K562 (cell line): ENCODE results near the gene MS4A18. TPM values are rescaled to one million over a fixed set of nuclear protein-coding genes. Genes with fewer than 3 reads are reported as not detected.
A peak's percentile ranks its signal among the peaks of the same experiment; 100 is the strongest.

Source experiments
- BHLHE40 ChIP-seq: IDR thresholded peaks from 2 replicates; pipeline ENCODE4 v1.6.1; 2011; ENCODE audit warnings: low read length, improper control_type of control experiment
- CXXC5 ChIP-seq: fragments of 250-450 bp; sonication (Bioruptor Pico); IDR thresholded peaks from 2 replicates; pipeline ENCODE4 v1.8.0; 2022; ENCODE audit warnings: inconsistent platforms, mild to moderate bottlenecking, moderate library complexity
- MAFG ChIP-seq: fragments of 450-650 bp; conservative IDR thresholded peaks from 2 replicates; pipeline ENCODE4 v1.6.1; 2016; ENCODE audit warnings: missing genetic modification characterization, missing compliant biosample characterization
- MAFK ChIP-seq: IDR thresholded peaks from 2 replicates; pipeline ENCODE4 v1.6.1; 2011; ENCODE audit warnings: low read length, improper control_type of control experiment
- MNT ChIP-seq, 2 experiments: fragments of 450-650 bp; conservative IDR thresholded peaks; 2 replicates each; pipeline ENCODE4 v1.6.1; 2017; ENCODE audit warnings: mild to moderate bottlenecking in 2 of 2, moderate library complexity in 2 of 2
- PBX2 ChIP-seq, 2 experiments: IDR thresholded peaks in 1 of 2; conservative IDR thresholded peaks in 1 of 2; 2 replicates each; pipeline ENCODE4 v1.6.1; 2016; ENCODE audit warnings: low read depth in 2 of 2, mild to moderate bottlenecking in 1 of 2, missing compliant biosample characterization in 1 of 2, missing genetic modification characterization in 1 of 2, moderate library complexity in 1 of 2
- PREB ChIP-seq: sonication (generic); formaldehyde crosslinking; IDR thresholded peaks from 2 replicates; pipeline ENCODE4 v1.8.1; 2023; ENCODE audit warnings: mild to moderate bottlenecking, missing genetic modification reagents
- RAD51 ChIP-seq: fragments of 450-650 bp; IDR thresholded peaks from 2 replicates; pipeline ENCODE4 v1.7.1; 2016; ENCODE audit warnings: low read depth, mild to moderate bottlenecking, borderline replicate concordance
- RBBP5 ChIP-seq: fragments of 200-600 bp; sonication (generic); IDR thresholded peaks from 2 replicates; pipeline ENCODE4 v1.6.1; 2012; ENCODE audit warnings: borderline replicate concordance, mild to moderate bottlenecking, low read length, control low read depth, inconsistent platforms; ENCODE audit not compliant: insufficient read depth, poor library complexity, severe bottlenecking
- TFE3 ChIP-seq: fragments of 450-650 bp; formaldehyde crosslinking; IDR thresholded peaks from 2 replicates; pipeline ENCODE4 v1.4.0; 2020; ENCODE audit warnings: mild to moderate bottlenecking, mixed read lengths
- THAP12 ChIP-seq: fragments of 250-450 bp; sonication (Bioruptor Pico); IDR thresholded peaks from 2 replicates; pipeline ENCODE4 v1.9.0; 2021; ENCODE audit warnings: mild to moderate bottlenecking, inconsistent platforms
- USF2 ChIP-seq: sonication (generic); formaldehyde crosslinking; IDR thresholded peaks from 2 replicates; pipeline ENCODE4 v1.5.0; 2020; ENCODE audit warnings: missing genetic modification reagents
- ZNF766 ChIP-seq: fragments of 200-800 bp; sonication (Bioruptor generic); conservative IDR thresholded peaks from 2 replicates; pipeline ENCODE4 v1.6.1; 2016; ENCODE audit warnings: missing genetic modification characterization, missing compliant biosample characterization
- polyA plus RNA-seq, 8 experiments: library from polyadenylated mRNA; depleted of rRNA in 4 of 8; stranded (reverse) in 5 of 8; unstranded in 3 of 8; fragments of >200 nt; fragmentation: Nextera tagmentation in 2 of 8; fragmentation: Illumina TruSeq in 1 of 8; extraction: Ambion mirVana in 2 of 8; extraction: Trizol in 1 of 8; gene quantifications; 2 replicates each; pipeline versions ENCODE4 v1.2.1 to v1.2.3, GENCODE V29; 2011 to 2014; ENCODE audit warnings: inconsistent platforms in 1 of 8, missing spikeins in 1 of 8
- total RNA-seq, 7 experiments: library from RNA; depleted of rRNA in 6 of 7; stranded (reverse); fragments of >200 nt in 6 of 7; fragmentation: Illumina TruSeq in 2 of 7; extraction: Trizol in 2 of 7; gene quantifications; 2 replicates each; pipeline versions ENCODE4 v1.2.1 to v1.2.3, GENCODE V29; 2011 to 2021; ENCODE audit warnings: low replicate concordance in 1 of 7

Gene MS4A18
- total and polyA plus RNA-seq, 9 of the 15 experiments (the other 6 are each of a cell fraction or from before 2014, with no cell fraction given): not detected

GRCh38 chr11:60753309-60753708, 28.8 kb downstream of the MS4A18 start (continued):
- TF ChIP-seq USF2 (CRISPR knock-in tag) (peak; percentile 84), MAFG (tag) (peak; percentile 77), MAFK (peak; percentile 37; the same call in 1 of the 2 replicates), ZNF766 (CRISPR knock-in tag) (peak; percentile 75; the same call in 1 of the 2 replicates), PREB (no peak), PBX2 (CRISPR knock-in tag; IDR thresholded peaks at IDR 0.05; ENCODE audit: low read depth) (no peak), PBX2 (tag; conservative IDR thresholded peaks at IDR 0.05; ENCODE audit: low read depth) (0 out of 2 replicates have a peak, but pooled peaks have one; percentile 17), CXXC5 (CRISPR knock-in tag) (peak; percentile 33; the same call in 1 of the 2 replicates), RAD51 (peak; percentile 93), THAP12 (CRISPR knock-in tag) (no peak), RBBP5 (no peak), MNT (conservative IDR thresholded peaks at IDR 0.05) (peak in 1 of 2 experiments; percentile 48; a peak in 1 of 4 replicates), BHLHE40 (peak; percentile 92), TFE3 (CRISPR knock-in tag) (peak; percentile 93)
